GM19240 (cell line): ENCODE data around the gene SPATA21.

Experiments used
- DNase-seq: peaks from one replicate; pipeline ENCODE4 v3.0.0; 2011; ENCODE audit warnings: low spot score; ENCODE audit not compliant: insufficient read length

The SPATA21 gene

DNA sequence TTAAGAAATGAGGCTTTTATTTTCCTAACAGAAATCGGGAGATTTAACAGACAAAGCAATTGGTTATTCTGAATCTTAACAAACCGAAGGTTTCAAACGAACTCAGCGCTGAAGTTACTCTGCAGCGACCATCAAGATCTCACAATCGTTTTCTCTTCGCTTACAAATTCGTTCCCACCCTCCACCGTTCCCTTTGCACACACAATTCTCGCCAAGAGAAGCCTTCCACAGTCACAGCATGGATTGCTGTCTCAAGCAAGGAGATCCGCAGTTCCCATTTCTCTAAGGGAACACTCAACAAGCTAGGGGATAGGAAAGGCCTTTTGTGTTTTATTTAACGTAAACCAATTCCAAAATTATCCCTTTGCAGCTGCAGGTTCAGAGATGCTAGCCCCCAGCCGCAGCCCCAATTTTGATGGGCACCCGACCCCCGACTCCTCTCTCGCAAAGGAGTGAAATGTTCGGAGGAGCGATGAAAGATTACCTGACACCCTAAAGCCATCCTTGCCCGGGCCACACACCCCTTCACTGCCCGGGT lies 85.7 kb downstream of the SPATA21 start:
- DNase-seq, result no peak

DNA sequence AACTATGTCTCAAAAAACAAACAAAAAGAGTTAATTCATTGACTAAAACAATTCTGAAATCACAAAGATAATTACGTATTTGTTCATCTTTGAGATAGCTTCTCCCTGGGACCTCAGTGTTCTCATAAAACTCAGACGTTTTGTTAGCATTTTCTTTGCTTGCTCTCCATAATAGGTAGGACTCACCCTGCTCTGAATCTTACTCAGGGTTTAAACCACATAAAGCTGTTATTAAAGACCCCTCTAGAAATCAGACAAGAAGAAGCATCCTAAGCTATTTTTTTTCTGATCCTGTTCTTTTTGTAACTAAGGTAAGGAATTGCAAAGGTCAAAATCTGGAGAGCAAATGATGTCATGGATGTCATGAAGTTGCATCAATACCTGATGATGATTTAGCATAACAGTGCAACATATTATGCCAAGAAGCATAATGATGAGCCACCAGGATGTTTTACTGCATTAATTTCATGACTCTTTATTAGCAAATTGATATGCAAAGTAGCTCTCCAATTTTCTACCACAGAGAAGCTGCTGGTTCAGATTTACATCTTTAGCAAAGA lies 87.3 kb downstream of the SPATA21 start:
- no peak for DNase-seq
